HG02678 (cell line): Measurements from ENCODE around the gene OR56B4.
"Not testable (repeated sequence)": the region's sequence is repeated elsewhere in the genome, so short reads cannot be mapped to it uniquely, and the experiment has no call there.

Source experiments
- ATAC-seq: cut with Tn5 transposase; IDR thresholded peaks from one replicate; pipeline ENCODE4 v1.9.1; 2021; ENCODE audit warnings: mild to moderate bottlenecking, moderate library complexity; ENCODE audit not compliant: unreplicated experiment

The OR56B4 gene

GRCh38 chr11:6143737-6144136 lies 36.3 kb downstream of the OR56B4 start:
- not testable (repeated sequence) for ATAC-seq

GRCh38 chr11:6151117-6151516 lies 43.6 kb downstream of the OR56B4 start:
- ATAC-seq: no peak

GRCh38 chr11:6152126-6152525 lies 44.6 kb downstream of the OR56B4 start:
- ATAC-seq: no peak

DNA sequence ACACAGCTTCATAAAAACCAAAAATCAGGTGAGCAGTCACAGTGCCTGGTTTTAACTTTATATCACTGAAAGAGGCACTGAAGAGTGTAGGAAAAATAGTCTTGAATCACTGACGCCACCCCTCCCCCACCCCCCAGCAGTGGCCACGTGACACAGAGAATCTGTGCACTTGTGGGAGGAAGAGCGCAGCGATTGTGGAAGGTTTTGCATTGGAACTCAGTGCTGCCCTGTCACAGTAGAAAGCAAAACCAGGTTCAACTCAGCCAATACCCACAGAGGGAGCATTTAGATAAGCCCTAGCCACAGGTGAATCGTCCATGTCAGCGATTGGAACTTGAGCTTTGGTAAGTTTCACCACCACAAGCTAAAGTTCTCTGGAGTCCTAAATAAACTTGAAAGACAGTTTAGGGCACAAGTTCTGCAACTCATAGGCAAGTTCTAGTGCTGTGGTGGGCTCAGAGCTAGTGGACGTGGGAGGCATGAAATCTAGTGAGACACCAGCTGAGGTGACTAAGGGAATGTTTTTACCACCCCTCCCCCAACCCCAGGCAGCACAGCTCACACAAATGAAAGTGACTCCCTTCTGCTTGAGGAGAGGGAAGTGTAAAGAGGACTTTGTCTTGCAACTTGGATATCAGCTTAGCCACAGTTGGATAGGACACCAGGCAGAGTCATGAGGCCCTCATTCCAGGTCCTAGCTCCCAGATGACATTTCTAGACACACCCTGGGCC lies 49.3 kb downstream of the OR56B4 start:
- ATAC-seq: no peak
